Endothelial cell of hepatic sinusoid (primary cell): ENCODE results near the gene UPF1.

Experiments
- in situ Hi-C: cut with HindIII; loops from 2 replicates; pipeline ENCODE4 v1.10.0; 2017; ENCODE audit warnings: low sequenced_read_pairs

UPF1 gene

GRCh38 chr19:18867751-18868150 is 36.0 kb downstream of the UPF1 start:
- in situ Hi-C loops, result loop anchor here (10.0 kb wide), 1 partner anchor 73 kb away; the partner anchor contains the start of gene COMP

GRCh38 chr19:18868380-18869022 is 36.7 kb downstream of the UPF1 start:
- in situ Hi-C loops, result loop anchor here (10.0 kb wide), 1 partner anchor 74 kb away; the partner anchor contains the start of gene COMP

DNA sequence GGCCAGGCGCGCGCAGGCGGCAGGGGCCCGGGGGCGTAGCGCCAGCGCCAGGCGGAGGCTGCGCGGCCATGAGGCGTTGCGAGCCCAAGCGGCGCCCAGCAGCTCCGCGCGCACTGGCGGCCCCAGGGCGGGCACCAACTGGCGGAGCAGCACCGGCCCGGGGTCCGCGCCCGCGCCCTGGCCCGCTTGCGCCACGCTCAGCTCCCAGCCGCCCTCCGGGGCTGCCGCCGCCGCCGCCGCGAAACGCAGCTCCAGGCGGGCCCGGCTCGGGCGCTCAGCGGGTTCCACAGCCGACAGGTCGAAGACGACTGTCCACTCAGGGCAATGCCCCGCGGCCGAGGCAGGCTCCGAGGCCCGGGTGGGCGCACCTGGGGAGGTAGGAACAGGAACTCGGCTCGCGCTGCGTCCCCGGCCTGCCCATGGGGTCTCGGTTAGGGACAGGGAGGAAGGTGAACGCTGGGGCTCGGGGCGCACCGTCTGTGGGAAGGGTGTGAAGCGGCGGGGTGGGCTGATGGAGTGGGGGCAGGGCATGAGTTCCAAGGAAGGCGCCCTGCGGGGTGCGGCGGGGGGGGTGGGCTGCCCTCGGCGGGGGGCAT is 37.4 kb downstream of the UPF1 start:
- in situ Hi-C loops, result loop anchor here (10.0 kb wide), 1 partner anchor 74 kb away; the partner anchor contains the start of gene COMP

DNA sequence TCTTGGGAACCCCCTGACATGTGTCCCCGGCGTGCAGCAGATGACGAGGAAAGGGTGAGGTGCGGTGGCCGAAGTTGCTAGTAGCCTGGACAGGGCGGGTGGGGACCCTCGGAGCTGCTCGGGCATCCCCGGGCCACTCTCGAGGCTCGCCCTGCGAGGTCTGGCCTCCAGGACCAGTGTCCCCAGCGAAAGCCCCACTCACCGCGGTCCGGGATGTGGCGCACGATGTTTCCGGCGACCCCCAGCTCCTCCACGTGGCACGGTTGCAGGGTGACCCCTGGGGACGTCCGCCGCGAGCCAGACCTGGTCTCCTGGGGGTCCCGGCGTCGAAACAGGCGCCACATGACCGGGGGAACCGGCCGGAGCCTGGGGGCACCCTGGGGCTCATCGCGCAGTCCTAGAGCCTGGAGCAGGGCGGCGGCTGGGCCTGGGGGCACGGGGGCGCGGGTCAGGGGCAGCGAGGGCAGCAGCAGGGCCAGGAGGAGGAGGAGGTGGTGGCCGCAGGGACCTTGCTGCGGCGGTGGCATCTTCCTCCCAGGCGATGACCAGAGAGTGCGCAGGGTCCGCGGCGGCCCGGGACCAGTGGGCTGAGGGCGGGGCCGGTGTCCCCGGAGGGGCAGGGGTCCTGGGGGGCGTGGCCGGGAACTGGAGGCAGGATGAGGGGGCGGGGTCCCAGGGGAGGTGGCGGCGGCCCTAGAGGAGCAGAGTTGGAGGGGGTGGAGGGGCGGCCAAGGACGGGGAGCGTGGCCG is 38.2 kb downstream of the UPF1 start:
- in situ Hi-C loops, result loop anchor here (10.0 kb wide), 1 partner anchor 75 kb away; the partner anchor contains the start of gene COMP

- in situ Hi-C loops, result no loop called here
Measured at GRCh38 chr19:18870531-18871172, 38.9 kb downstream of the UPF1 start.

DNA sequence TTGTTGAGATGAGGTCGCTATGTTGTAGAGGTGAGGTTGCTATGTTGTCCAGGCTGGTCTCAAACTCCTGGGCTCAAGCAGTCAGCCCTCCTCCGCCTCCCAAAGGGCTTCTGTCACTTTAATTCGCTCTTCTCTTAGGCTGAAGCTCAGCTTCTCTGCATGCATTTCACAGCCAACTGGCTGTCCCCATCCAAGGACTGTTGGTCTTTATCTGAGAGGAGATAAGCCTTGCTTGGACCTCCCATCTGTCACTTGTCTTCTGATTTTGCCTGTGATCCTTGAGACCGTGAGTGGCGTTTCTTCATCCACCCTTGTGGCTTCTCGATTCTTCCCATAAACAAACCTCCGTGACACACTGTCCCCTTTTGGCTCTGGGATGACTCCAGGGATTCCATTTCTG is 39.8 kb downstream of the UPF1 start:
- in situ Hi-C loops, result no loop called here

DNA sequence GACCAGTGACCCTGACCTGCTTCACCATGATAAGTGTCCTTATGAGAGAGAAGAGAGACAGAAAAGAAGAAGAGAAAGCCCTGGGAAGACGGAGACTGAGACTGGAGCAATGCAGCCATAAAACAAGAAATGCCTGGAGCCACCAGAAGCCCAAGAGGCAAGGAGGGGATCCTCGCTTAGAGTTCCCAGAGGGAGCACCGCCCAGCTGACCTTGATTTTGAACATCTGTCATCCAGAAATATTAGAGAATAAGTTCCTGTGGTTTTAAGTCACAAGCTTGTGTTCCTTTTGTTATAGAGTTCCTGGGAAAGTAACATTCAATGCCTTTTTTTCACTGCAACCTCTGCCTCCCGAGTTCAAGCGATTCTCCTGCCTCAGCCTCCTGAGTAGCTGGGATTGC is 44.0 kb downstream of the UPF1 start:
- in situ Hi-C loops, result no loop called here

DNA sequence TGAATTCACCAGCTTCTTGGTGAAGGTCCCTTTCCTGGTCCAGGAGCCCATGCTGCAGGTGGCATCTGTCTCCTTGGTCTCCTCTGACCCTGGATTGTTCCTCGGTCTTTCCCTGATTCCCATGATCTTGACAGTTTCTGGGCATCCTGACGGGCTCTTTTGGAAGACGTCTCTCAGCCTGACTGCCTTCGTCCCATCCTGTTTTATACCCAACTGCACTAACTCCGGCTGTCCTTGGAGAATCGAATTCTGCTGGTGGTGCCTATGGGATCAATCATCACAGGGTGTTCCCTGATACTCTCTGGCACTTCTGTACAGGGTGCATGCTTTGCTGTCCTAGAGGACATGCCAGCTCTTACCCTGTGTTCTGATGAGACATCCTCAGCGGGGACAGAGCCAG is 45.1 kb downstream of the UPF1 start:
- in situ Hi-C loops, result no loop called here

DNA sequence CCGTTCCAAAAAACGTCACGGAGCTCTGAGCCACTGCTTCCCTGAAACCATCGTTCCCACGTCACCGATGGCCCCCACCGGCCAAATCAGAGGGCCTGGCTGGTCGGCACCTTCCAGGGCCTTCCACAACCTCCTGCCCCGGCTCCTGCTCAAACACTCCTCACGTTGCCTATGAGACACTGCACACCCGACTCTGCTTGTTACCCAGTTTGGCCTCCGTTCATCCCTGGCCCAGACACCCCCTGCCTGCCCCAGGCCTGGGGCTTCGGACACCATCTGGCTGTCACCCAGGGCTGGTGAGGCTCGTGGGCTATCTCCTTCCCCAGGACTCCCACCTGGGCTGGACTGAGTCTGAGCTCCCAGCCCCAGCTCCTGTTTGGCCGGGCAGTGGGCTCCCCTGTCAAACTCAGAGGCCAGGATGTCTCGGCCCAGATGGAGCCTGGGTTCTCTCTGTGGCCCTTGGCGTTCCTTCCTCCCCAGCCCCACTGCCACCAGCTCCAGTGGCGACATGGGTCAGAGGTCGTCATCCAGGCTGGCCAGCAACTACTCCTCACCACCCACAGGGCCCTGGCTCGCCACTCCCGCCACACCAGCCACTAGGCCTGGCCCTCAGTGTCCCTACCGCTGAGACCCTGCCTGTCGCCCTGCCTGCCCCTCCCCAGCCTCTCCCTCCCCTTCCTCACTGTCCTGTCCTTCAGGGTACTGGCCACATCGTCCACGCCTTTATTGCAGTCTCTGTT is 46.5 kb downstream of the UPF1 start:
- in situ Hi-C loops, result no loop called here

- in situ Hi-C loops, result no loop called here
Measured at GRCh38 chr19:18878858-18879578, 47.3 kb downstream of the UPF1 start.

DNA sequence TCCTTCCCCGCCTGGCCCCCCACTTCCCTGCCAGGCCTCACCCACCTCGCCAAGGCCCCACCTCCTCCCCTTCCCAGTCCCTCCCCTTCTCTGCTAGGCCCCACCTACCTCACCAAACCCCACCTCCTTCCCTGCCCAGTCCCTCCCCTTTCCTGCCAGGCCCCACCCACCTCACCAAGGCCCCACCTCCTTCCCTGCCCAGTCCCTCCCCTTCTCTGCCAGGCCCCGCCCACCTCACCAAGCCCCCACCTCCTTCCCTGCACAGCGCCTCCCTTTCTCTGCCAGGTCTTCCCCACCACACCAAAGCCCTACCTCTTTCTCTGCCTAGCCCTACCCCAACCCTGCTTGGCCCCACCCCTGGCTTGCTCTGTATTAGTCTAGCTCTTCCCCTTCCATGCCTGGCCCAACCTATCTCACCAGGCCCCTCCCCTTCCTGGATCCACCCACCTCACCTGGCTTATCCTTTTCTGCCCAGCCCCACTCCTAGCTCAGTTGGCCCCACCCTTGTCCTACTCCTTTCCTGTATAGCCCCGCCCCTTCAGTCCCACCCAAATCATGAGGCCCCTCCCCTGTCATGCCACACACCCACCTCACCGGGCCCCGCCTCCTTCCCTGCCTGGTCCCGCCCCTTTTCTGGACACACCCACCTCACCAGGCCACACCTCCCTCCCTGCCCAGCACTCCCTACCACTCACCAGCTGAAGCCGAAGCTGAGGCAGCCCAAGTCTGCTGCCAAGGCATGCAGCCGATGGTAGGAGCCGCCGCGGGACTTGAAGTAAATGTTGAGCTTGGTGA is 48.0 kb downstream of the UPF1 start:
- in situ Hi-C loops, result no loop called here

DNA sequence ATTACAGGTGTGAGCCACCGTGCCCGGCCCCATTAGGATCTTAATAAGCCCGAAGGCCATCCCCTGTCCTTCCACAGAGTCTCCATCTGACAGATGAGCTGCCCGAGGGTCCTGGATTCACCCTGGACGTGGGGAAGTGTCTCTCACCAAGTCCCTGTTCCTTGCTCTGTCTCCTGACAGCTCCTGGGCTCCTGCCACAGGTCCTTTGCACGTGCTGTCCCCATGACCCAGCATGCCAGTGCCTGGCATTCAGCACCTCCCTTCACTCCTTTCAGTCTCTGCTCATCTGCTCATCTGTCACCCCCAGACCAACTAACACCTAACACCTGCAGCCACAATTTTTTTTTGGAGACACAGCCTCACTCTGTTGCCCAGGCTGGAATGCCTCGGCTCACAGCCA is 49.7 kb downstream of the UPF1 start:
- in situ Hi-C loops, result no loop called here

- in situ Hi-C loops, result no loop called here
Measured at GRCh38 chr19:18883526-18884304, 52.0 kb downstream of the UPF1 start.

DNA sequence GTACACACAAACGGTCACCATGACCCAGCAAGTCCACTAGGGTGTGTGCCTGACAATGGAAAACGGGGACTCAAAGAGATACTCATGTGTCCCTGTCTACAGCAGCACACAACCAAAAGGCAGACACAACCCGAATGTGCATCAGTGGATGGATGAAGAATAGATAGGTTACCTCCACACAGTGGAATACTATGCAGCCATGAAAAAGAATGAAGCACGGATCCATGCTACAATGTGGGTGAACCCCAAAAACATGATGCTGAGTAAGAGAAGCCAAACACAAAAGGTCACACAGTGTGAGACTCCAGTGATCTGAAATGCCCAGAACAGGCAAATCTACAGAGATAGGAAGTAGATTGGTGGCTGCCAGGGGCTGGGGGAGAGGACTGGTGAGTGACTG is 55.2 kb downstream of the UPF1 start:
- in situ Hi-C loops, result no loop called here

GRCh38 chr19:18889949-18890745 is 58.4 kb downstream of the UPF1 start:
- in situ Hi-C loops, result no loop called here

GRCh38 chr19:18893587-18894253 is 62.0 kb downstream of the UPF1 start:
- in situ Hi-C loops, result no loop called here
